HG03139 (cell line): ENCODE measurements around the gene CDH23.

Experiments
- ATAC-seq: cut with Tn5 transposase; IDR thresholded peaks from one replicate; pipeline ENCODE4 v1.9.1; 2021; ENCODE audit not compliant: unreplicated experiment

CDH23 gene

GRCh38 chr10:71671994-71672946 is 275.6 kb downstream of the CDH23 start:
- no peak for ATAC-seq

DNA sequence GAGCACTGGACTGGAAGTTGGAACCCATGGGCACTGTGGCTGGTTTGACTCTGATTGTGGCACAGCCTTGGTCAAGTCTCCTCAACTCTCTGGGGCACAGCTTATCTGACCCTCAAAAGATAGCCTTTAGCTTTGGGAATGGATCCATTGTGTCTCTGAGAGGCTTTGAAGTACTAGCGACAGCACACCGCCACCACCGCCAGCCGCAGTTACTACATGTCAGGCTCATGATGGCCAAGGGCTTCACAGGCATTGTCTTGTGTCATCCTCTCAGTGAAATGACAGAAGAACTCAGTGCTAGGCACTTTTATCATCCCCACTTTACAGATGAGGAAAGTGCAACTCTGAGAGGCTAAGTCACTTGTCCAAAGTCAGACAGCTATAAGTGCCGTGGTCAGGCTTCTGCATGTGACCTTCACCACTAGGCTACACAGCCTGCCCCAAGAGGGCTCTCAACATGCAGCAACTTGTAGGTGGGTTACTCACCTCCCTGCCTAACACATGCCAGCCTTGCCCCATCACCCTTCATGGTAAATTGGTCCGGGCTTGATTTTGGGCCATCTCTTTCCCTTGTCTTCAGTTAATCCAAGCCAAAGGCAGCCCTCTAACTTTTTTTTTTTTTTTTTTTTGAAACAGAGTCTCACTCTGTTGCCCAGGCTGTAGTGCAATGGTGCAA is 278.7 kb downstream of the CDH23 start:
- no peak for ATAC-seq

DNA sequence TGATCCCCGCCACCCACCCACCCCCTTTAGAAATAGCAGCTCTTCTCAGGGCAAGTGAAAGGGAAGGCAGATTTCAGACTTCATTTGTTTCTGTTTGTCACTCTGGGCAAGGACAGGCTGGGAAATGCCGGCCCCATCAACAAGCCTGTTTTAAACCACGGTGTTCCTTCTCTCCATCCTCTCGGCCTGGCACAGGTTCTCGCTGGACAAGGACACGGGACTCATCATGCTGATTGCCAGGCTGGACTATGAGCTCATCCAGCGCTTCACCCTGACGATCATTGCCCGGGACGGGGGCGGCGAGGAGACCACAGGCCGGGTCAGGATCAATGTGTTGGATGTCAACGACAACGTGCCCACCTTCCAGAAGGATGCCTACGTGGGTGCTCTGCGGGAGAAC is 280.5 kb downstream of the CDH23 start:
- no peak for ATAC-seq

GRCh38 chr10:71678057-71678805 is 281.5 kb downstream of the CDH23 start:
- no peak for ATAC-seq

DNA sequence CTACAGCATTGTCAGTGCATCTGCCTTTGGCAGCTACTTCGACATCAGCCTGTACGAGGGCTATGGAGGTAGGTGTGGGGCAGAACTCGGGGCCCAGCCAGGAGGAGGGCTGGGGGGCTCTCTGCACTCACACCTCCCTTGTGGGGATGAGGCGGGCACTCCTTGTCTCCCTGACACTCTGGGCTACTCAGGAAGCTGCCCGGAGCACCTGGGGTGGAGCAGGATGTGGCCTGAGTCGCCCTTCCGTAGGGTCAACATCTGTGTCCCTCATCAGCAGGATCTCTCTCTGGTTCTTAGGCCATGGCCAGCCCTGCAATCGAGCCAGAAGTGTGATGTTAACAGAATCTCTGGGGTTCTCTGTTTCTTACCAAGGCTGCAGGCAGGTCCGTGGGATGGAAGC is 282.7 kb downstream of the CDH23 start:
- no peak for ATAC-seq

GRCh38 chr10:71681977-71682376 is 285.3 kb downstream of the CDH23 start:
- ATAC-seq = no peak

DNA sequence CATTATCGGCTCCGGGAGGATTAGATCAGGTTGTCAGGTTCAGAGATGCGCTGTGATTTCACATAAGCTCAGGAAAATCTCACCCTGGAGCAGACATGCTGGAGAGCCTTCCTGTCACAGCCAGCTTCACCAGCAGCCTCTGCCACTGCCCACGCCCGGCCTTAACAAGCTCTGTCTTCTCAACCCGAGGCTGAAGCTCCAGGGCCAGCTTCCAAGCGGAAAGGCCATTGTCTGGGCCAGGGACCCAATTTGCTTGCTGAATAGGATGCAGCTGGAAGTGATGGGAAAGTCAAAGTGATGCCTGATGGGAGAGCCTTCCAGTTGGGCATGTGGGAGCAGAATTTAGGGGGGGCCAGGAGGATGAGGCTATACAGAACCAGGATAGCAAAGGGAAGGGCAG is 286.6 kb downstream of the CDH23 start:
- ATAC-seq = no peak

- ATAC-seq = no peak
These were observed 287.8 kb downstream of the CDH23 start for GRCh38 chr10:71684356-71685173.

- no peak for ATAC-seq
These were observed 289.0 kb downstream of the CDH23 start for GRCh38 chr10:71685554-71686232.

DNA sequence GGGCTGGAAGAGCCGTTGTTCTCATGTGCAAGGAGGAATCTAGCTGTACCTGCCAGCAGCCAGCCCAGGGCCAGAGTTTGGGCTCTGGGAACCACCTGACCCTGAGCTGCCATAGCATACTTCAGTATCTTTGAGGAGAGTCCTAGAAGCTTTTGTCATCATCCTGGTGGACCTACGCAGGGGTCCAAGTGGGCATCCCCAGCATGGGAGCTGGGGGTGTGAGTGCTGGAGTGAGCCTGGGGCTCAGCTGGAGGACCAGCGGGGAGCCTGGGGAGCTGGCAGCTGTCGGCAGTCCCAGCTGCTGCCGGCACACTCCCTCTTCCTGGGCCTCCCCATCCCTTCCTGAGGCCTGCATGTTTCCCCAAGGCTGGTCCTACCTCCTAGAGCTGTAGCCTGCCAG is 290.4 kb downstream of the CDH23 start:
- ATAC-seq = no peak

- ATAC-seq = no peak
These were observed 290.8 kb downstream of the CDH23 start for GRCh38 chr10:71687480-71687879.

- ATAC-seq = no peak
These were observed 291.5 kb downstream of the CDH23 start for GRCh38 chr10:71688256-71688655.

DNA sequence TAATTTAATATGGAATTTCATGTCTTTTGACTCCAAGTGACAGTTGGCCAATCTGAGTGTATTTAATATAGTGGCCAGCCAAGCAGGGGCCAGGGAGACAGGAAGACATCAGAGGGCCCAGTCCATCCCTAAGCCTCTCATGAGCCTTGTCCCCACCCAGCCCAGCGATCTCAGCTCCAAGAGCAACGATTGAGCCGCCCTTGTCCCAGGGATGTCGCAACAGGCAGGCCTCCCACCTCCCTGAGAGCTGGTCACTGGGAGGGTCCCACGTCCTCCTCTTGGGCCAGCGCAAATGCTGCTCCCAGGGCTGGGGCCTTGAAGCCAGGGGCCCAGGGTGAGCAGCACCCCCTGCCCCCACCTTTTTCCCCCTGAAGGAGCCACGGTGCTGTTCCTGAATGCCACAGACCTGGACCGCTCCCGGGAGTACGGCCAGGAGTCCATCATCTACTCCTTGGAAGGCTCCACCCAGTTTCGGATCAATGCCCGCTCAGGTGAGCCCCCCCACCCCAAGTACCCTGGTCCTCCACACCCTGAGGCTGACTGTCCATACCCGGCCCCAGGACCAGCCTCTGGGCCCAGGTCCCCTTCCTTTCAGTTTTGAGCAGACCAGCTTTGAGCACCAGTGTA is 293.5 kb downstream of the CDH23 start:
- ATAC-seq = no peak

GRCh38 chr10:71691405-71691804 is 294.7 kb downstream of the CDH23 start:
- ATAC-seq = no peak

DNA sequence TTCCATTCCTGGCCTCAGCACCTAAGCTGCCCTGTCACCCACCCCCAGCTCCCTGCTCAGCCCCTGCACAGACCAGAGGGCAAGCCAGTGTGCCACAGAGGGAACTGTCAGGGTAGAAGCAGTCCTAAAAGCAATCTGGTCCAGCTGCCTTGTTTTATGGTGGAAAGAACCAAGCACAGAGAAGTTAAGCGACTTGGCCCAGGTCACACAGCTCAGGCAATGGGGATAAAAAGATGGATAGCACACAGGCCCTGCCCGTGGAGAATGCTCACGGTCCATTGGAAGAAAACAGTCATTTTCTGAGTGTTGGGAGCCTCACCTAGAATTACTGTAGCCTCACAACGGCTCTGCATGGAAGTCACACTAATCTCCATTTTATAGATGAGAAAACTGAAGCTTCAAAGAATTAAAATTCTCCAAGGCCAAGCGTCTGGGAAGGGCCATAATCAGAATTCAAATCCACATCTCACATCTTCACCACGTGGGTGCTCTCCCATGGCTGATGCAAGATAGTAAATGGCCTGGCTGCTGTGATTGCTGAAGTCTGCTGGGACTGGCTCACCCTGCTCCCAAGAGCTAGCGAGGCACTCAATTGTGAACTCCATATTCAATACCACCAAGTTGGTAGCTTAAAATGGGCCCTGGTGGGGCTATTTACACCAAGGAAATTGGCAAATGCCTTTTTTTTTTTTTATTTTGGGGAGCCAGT is 296.0 kb downstream of the CDH23 start:
- ATAC-seq = no peak

DNA sequence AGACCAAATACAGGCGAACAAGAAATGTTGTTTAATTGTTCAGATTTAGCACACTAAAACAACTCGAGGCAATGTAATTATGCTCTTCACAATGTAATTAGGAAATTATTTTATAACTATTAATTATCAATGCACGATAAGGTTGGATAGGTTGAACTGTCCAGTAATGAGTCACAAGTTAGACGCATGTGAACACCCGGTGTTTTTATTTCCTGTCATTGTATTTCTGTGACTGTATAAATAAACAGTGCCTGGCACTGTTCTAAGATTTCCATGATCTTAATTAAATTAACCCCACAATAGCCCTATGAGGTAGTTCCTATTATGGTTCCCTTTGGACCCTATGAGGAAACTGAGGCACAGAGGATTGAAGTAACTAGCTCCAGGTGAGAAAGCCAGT is 296.7 kb downstream of the CDH23 start:
- no peak for ATAC-seq

DNA sequence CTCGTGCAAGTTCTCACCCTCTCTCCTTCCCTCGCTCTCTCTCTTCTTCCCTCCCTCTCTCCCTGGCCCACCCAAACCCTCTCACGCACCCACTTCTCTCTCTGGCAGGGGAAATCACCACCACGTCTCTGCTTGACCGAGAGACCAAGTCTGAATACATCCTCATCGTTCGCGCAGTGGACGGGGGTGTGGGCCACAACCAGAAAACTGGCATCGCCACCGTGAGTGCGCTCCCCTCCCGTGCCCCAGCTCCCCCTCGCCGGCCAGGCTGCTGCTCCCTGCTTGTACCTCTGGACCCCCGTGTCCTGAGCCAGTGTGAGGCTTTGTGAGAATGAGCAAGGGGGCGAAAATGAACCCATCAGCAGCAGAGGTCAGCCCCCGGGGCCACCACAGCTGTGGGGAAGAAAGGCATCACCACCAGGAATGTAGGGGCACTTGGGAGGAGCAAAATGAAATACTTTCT is 297.4 kb downstream of the CDH23 start:
- no peak for ATAC-seq

DNA sequence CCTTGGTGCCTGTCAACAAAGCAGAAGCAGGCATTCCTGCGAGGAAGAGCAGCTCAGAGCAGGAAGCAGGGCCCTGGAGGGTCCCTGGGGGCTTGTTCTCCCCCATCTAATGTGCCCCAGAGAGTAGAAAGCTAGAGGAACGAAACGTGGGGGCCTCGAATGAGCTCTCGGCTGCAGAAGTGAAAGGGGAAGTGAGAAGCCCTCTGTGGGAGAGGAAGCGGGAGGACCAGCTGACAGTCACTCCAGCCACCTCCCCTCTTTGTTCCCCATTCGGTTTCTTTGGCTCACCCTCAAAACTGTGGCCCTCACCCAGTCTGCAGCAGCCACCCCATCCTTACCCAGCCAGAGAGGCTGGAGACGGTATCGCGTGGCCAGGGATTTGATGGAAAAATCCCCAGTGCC is 297.8 kb downstream of the CDH23 start:
- peak; percentile 80 for ATAC-seq
